Mucosa of stomach (tissue), 1 donor: Measurements from ENCODE around the gene PLG.
"Not testable (repeated sequence)": the region's sequence is repeated elsewhere in the genome, so short reads cannot be mapped to it uniquely, and the experiment has no call there.

Experiments used
- H3K27me3 ChIP-seq: one replicate; pipeline ENCODE4 v1.7.0; 2013; ENCODE audit warnings: mild to moderate bottlenecking, low read length; ENCODE audit not compliant: control insufficient read depth, insufficient read depth
- H3K36me3 ChIP-seq: one replicate; pipeline ENCODE4 v1.7.0; 2013; ENCODE audit warnings: low read length; ENCODE audit not compliant: control insufficient read depth, insufficient read depth
- H3K4me1 ChIP-seq: one replicate; pipeline ENCODE4 v1.7.0; 2013; ENCODE audit warnings: mild to moderate bottlenecking, low read length; ENCODE audit not compliant: control insufficient read depth, insufficient read depth
- H3K4me3 ChIP-seq: one replicate; pipeline ENCODE4 v1.7.0; 2013; ENCODE audit warnings: low read length
- H3K9ac ChIP-seq: one replicate; pipeline ENCODE4 v1.7.0; 2013; ENCODE audit warnings: mild to moderate bottlenecking, low read length, moderate library complexity
- H3K9me3 ChIP-seq: one replicate; pipeline ENCODE4 v1.7.0; 2013; ENCODE audit warnings: mild to moderate bottlenecking, low read length, moderate library complexity; ENCODE audit not compliant: control insufficient read depth
- donor health status: Pancreatic carcinoma.

Gene PLG

GRCh38 chr6:160701918-160702680, at the start of gene PLG:
Gene PLG, plus strand, starts transcription at chr6:160702244. Its CDS starts 61 bp downstream, at chr6:160702305.
- not testable (repeated sequence) for H3K4me1 ChIP-seq, H3K9ac ChIP-seq, H3K27me3 ChIP-seq, H3K9me3 ChIP-seq, H3K36me3 ChIP-seq, H3K4me3 ChIP-seq

- H3K4me3 ChIP-seq = no peak overlapping the region
- H3K36me3 ChIP-seq = no peaks in the 10 kb centered on the region
- no peaks in the 10 kb centered on the region for H3K9me3 ChIP-seq
- no peak overlapping the region for H3K9ac ChIP-seq
- no peaks in the 10 kb centered on the region for H3K4me1 ChIP-seq
- H3K27me3 ChIP-seq = no peaks in the 10 kb centered on the region
These were observed 42.5 kb upstream of the PLG start for GRCh38 chr6:160659562-160659961.

- H3K27me3 ChIP-seq = no peaks in the 10 kb centered on the region
- no peak overlapping the region for H3K4me3 ChIP-seq
- no peaks in the 10 kb centered on the region for H3K9me3 ChIP-seq
These were observed 40.8 kb upstream of the PLG start for GRCh38 chr6:160661216-160661615.

GRCh38 chr6:160662429-160662828, 39.6 kb upstream of the PLG start:
- Histone ChIP-seq H3K36me3 (no peaks in the 10 kb centered on the region), H3K27me3 (no peaks in the 10 kb centered on the region), H3K9ac (no peak overlapping the region), H3K9me3 (no peaks in the 10 kb centered on the region), H3K4me3 (no peak overlapping the region), H3K4me1 (no peaks in the 10 kb centered on the region)

More at GRCh38 chr6:160661216-160661615, 40.8 kb upstream of the PLG start:
- Histone ChIP-seq H3K9ac (no peak overlapping the region), H3K36me3 (no peaks in the 10 kb centered on the region), H3K4me1 (no peaks in the 10 kb centered on the region)

- Histone ChIP-seq H3K27me3 (no peaks in the 10 kb centered on the region), H3K9me3 (no peaks in the 10 kb centered on the region), H3K9ac (no peak overlapping the region), H3K4me1 (no peaks in the 10 kb centered on the region), H3K4me3 (no peak overlapping the region), H3K36me3 (no peaks in the 10 kb centered on the region)
These were observed 39.2 kb upstream of the PLG start for GRCh38 chr6:160662842-160663241.

GRCh38 chr6:160664198-160664597, 37.8 kb upstream of the PLG start, which contains the start of gene LPA:
Gene LPA, minus strand, starts transcription at chr6:160664275. Its CDS starts 61 bp downstream, at chr6:160664214.
- not testable (repeated sequence) for H3K27me3 ChIP-seq, H3K4me3 ChIP-seq, H3K36me3 ChIP-seq, H3K9me3 ChIP-seq, H3K4me1 ChIP-seq, H3K9ac ChIP-seq

- no peaks in the 10 kb centered on the region for H3K36me3 ChIP-seq
- H3K9ac ChIP-seq = no peak overlapping the region
- no peaks in the 10 kb centered on the region for H3K4me1 ChIP-seq
- no peaks in the 10 kb centered on the region for H3K9me3 ChIP-seq
- no peak overlapping the region for H3K4me3 ChIP-seq
- H3K27me3 ChIP-seq = no peaks in the 10 kb centered on the region
These were observed 34.2 kb upstream of the PLG start for GRCh38 chr6:160667639-160668481.

GRCh38 chr6:160668589-160668988, 33.5 kb upstream of the PLG start:
- no peaks in the 10 kb centered on the region for H3K27me3 ChIP-seq
- H3K4me1 ChIP-seq = no peaks in the 10 kb centered on the region
- no peak overlapping the region for H3K9ac ChIP-seq
- no peaks in the 10 kb centered on the region for H3K36me3 ChIP-seq
- no peak overlapping the region for H3K4me3 ChIP-seq
- no peaks in the 10 kb centered on the region for H3K9me3 ChIP-seq

- not testable (repeated sequence) for H3K4me1 ChIP-seq, H3K9me3 ChIP-seq, H3K27me3 ChIP-seq, H3K4me3 ChIP-seq, H3K9ac ChIP-seq, H3K36me3 ChIP-seq
These were observed 25.6 kb upstream of the PLG start for GRCh38 chr6:160676418-160676817.

- Histone ChIP-seq H3K4me3 (no peak overlapping the region), H3K9me3 (no peaks in the 10 kb centered on the region), H3K27me3 (peaks cover 3% of the 10 kb centered on the region), H3K36me3 (no peaks in the 10 kb centered on the region), H3K9ac (no peak overlapping the region), H3K4me1 (no peaks in the 10 kb centered on the region)
These were observed 23.8 kb upstream of the PLG start for GRCh38 chr6:160678230-160678629.

GRCh38 chr6:160678744-160679401, 23.2 kb upstream of the PLG start:
- no peaks in the 10 kb centered on the region for H3K4me1 ChIP-seq
- H3K9me3 ChIP-seq = no peaks in the 10 kb centered on the region
- H3K27me3 ChIP-seq = peaks cover 3% of the 10 kb centered on the region
- H3K4me3 ChIP-seq = no peak overlapping the region
- H3K36me3 ChIP-seq = no peaks in the 10 kb centered on the region
- no peak overlapping the region for H3K9ac ChIP-seq

GRCh38 chr6:160679402-160679769, 22.7 kb upstream of the PLG start:
- no peak overlapping the region for H3K4me3 ChIP-seq
- H3K9me3 ChIP-seq = no peaks in the 10 kb centered on the region
- no peaks in the 10 kb centered on the region for H3K4me1 ChIP-seq
- no peaks in the 10 kb centered on the region for H3K36me3 ChIP-seq
- no peak overlapping the region for H3K9ac ChIP-seq
- H3K27me3 ChIP-seq = peaks cover 3% of the 10 kb centered on the region
